Thyroid gland (tissue), 4 donors: Measurements from ENCODE around the gene FXYD1. TPM values are rescaled to one million over a fixed set of nuclear protein-coding genes. Genes with fewer than 3 reads are reported as not detected.

ENCODE experiments used
- DNase-seq, 2 donors: peaks; one replicate each; pipeline ENCODE4 v3.0.0-alpha.2; 2019
- H3K27ac ChIP-seq, 3 donors: fragments of 200-600 bp; sonication (generic); 1 replicate in 2 of 3; 2 replicates in 1 of 3; pipeline ENCODE4 v1.5.1; 2016 to 2019; ENCODE audit warnings: mild to moderate bottlenecking in 1 of 3, moderate library complexity in 1 of 3
- H3K27me3 ChIP-seq: fragments of 200-600 bp; sonication (generic); one replicate; pipeline ENCODE4 v1.5.1; 2019
- H3K36me3 ChIP-seq, 2 donors: fragments of 200-600 bp; sonication (generic); one replicate each; pipeline ENCODE4 v1.5.1; 2016 to 2019
- H3K4me1 ChIP-seq, 2 donors: fragments of 200-600 bp; sonication (generic); one replicate each; pipeline ENCODE4 v1.5.1; 2017 to 2019
- H3K4me3 ChIP-seq, 3 donors: fragments of 200-600 bp; sonication (generic); replicated peaks in 1 of 3; 1 replicate in 2 of 3; 2 replicates in 1 of 3; pipeline ENCODE4 v1.5.1; 2016; ENCODE audit warnings: mild to moderate bottlenecking in 1 of 3
- H3K9me3 ChIP-seq: fragments of 200-600 bp; sonication (generic); one replicate; pipeline ENCODE4 v1.5.1; 2017
- CTCF ChIP-seq, 6 experiments: fragments of 200-600 bp in 3 of 6; fragments of 450-650 bp in 3 of 6; sonication (generic) in 3 of 6; IDR thresholded peaks; one replicate each; pipeline ENCODE4 v1.5.1; 2016 to 2019; ENCODE audit warnings: antibody characterized with exemption in 6 of 6, mild to moderate bottlenecking in 2 of 6, inconsistent platforms in 1 of 6, moderate library complexity in 1 of 6
- POLR2A ChIP-seq, 2 donors: fragments of 450-650 bp; IDR thresholded peaks; one replicate each; pipeline ENCODE4 v1.6.1; 2017; ENCODE audit warnings: antibody characterized with exemption in 2 of 2, mild to moderate bottlenecking in 2 of 2, moderate library complexity in 1 of 2
- WGBS, 2 donors: methylation state at CpG; one replicate each; pipeline ENCODE4 v1.1.5; 2017; 5-methylcytosine and 5-hydroxymethylcytosine counted together
- intact Hi-C: fragments of 100-400 bp; cut with DNase I; formaldehyde crosslinking; loops from one replicate; pipeline ENCODE4 v1.15.1; 2023
- total RNA-seq, 4 donors: library from RNA; depleted of rRNA; stranded (reverse); fragments of >200 nt; gene quantifications; one replicate each; pipeline ENCODE4 v1.2.3, GENCODE V29; 2016

Gene FXYD1
- total RNA-seq, 4 donors from 2014 or later, result 1.1 to 26.3 (median 8.8) TPM

- no peaks in the 10 kb centered on the region for H3K9me3 ChIP-seq
- TF ChIP-seq CTCF (IDR thresholded peaks at IDR 0.05) (no peak), POLR2A (IDR thresholded peaks at IDR 0.05) (no peak)
- 82 to 84% methylated on average over 11 of the region's 11 CpGs for WGBS, 2 donors
- H3K27me3 ChIP-seq, result no peaks in the 10 kb centered on the region
- DNase-seq, result no peak
- no peak overlapping the region for H3K4me3 ChIP-seq
- no peaks in the 10 kb centered on the region for H3K36me3 ChIP-seq
- H3K27ac ChIP-seq, result no peak overlapping the region
- intact Hi-C loops, result no loop called here
- no peaks in the 10 kb centered on the region for H3K4me1 ChIP-seq
Measured at GRCh38 chr19:35108730-35109129, 29.9 kb upstream of the FXYD1 start.

GRCh38 chr19:35109395-35110112 lies 29.1 kb upstream of the FXYD1 start:
- H3K27ac ChIP-seq, result no peak overlapping the region
- 68 to 81% methylated on average over 20 to 22 of the region's 22 CpGs for WGBS, 2 donors
- H3K4me3 ChIP-seq, result no peak overlapping the region
- H3K4me1 ChIP-seq, result no peaks in the 10 kb centered on the region
- no peak for DNase-seq
- no peaks in the 10 kb centered on the region for H3K9me3 ChIP-seq
- intact Hi-C loops, result no loop called here
- TF ChIP-seq CTCF (IDR thresholded peaks at IDR 0.05) (no peak), POLR2A (IDR thresholded peaks at IDR 0.05) (no peak)
- H3K36me3 ChIP-seq, result no peaks in the 10 kb centered on the region
- H3K27me3 ChIP-seq, result no peaks in the 10 kb centered on the region

- no peak overlapping the region for H3K4me3 ChIP-seq
- intact Hi-C loops, result no loop called here
- H3K36me3 ChIP-seq, result no peaks in the 10 kb centered on the region
- H3K27ac ChIP-seq, result no peak overlapping the region
- WGBS, 2 donors, result 65 to 70% methylated on average over 9 of the region's 9 CpGs
- peaks cover 0 to 5% of the 10 kb centered on the region in 2 donors for H3K4me1 ChIP-seq
- no peaks in the 10 kb centered on the region for H3K27me3 ChIP-seq
- TF ChIP-seq CTCF (IDR thresholded peaks at IDR 0.05), result no peak
- no peak for TF ChIP-seq POLR2A (IDR thresholded peaks at IDR 0.05)
- no peaks in the 10 kb centered on the region for H3K9me3 ChIP-seq
- no peak for DNase-seq
Measured at GRCh38 chr19:35110974-35111373, 27.6 kb upstream of the FXYD1 start.

- TF ChIP-seq POLR2A (IDR thresholded peaks at IDR 0.05) (no peak), CTCF (IDR thresholded peaks at IDR 0.05) (no peak)
- WGBS, 2 donors, result 69 to 83% methylated on average over 10 to 15 of the region's 15 CpGs
- no peak for DNase-seq
- H3K27me3 ChIP-seq, result no peaks in the 10 kb centered on the region
- H3K4me1 ChIP-seq, result peaks cover 0 to 5% of the 10 kb centered on the region in 2 donors
- H3K36me3 ChIP-seq, result no peaks in the 10 kb centered on the region
- intact Hi-C loops, result no loop called here
- no peaks in the 10 kb centered on the region for H3K9me3 ChIP-seq
- H3K4me3 ChIP-seq, result no peak overlapping the region
- no peak overlapping the region for H3K27ac ChIP-seq
Measured at GRCh38 chr19:35112995-35113688, 25.5 kb upstream of the FXYD1 start.
